ENCODE results near the gene RXRA.

Gene RXRA

DNA sequence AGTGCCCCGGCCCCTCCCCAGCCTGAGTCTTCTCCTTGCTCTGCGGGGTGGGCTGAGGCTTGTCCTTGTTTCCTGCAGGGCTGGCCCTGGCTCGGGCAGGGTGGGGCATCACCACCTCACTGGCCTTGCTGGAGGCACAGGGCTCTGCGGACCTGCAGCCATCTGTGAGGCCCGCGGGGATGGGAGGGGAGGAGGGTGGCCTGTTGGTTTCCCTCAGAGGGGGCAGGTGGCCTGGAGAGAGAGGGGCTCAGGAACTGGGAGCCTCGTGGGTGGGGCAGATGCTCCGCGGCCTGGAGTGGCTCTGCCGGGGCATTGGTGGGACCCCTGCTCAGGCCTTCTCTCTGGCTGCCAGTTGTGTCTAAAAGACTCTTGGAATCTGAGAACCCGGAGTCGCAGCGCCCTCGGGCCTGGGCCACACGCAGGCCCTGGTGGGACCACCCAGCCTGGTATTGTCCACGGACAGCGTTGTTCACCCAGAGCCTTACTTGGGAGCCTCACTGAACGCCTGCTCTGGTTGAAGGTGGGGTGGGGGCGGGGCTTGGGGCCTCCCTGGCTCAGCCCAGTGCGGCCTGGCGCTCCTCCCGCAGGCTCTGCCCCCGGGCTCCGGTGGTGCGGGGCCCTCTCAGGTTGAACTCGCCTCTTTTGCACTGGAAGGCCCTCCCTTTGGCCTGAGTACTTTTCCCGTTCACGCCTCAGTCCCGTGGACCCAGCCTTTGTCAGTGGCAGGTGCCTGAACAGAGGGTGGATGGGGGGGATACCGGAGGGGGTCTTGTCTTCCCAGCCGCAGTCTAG, 111.3 kb downstream of the RXRA start:
- H3K9ac ChIP-seq (ENCODE audit: low read depth, low read length), result no peak overlapping the region
- no peaks in the 10 kb centered on the region for H3K9me3 ChIP-seq (ENCODE audit: control insufficient read depth, insufficient read depth, low read length)
- H3K36me3 ChIP-seq (ENCODE audit: insufficient read depth, low read length), result no peaks in the 10 kb centered on the region
- peaks cover 3% of the 10 kb centered on the region; the same call in 1 of the 2 replicates for H3K4me1 ChIP-seq (ENCODE audit: insufficient read depth, low read length)

DNA sequence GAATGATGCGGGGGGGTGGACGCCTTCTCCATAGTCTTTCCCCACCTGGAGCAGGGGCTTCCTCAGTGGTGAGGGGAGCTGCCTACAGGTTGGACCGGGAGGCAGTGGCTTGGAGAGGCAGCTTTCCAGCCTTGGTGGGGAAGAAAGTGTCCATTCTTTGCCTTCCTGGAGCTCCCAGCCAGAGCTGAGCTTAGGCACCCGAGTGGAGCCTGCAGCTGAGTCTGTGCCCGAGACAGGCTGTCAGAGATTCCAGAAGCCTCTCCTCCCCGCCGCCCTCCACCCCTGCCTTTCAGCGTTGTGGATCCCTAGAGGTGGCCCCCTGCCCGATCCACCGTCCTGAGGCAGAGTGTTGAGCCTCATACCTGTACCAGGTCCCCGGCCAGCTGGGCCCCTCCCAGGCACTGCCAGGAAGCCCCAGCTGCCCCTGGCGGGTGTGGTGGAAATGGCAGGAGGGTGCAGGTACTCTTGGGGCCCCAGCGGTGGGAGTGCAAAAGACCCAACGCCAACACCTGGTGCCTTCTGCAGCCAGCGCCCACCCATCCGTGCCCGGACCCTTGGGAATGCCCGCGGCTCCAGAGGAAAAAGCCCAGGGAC, 112.0 kb downstream of the RXRA start:
- no peaks in the 10 kb centered on the region for H3K36me3 ChIP-seq (ENCODE audit: insufficient read depth, low read length)
- peaks cover 3% of the 10 kb centered on the region; the same call in 1 of the 2 replicates for H3K4me1 ChIP-seq (ENCODE audit: insufficient read depth, low read length)
- H3K9me3 ChIP-seq (ENCODE audit: control insufficient read depth, insufficient read depth, low read length), result no peaks in the 10 kb centered on the region
- no peak overlapping the region for H3K9ac ChIP-seq (ENCODE audit: low read depth, low read length)

DNA sequence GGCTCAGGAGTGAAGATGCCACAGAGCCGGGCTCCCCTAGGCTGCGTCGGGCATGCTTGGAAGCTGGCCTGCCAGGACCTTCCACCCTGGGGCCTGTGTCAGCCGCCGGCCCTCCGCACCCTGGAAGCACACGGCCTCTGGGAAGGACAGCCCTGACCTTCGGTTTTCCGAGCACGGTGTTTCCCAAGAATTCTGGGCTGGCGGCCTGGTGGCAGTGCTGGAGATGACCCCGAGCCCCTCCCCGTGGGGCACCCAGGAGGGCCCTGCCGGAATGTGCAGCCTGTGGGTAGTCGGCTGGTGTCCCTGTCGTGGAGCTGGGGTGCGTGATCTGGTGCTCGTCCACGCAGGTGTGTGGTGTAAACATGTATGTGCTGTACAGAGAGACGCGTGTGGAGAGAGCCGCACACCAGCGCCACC, 113.1 kb downstream of the RXRA start:
- H3K9ac ChIP-seq (ENCODE audit: low read depth, low read length), result no peak overlapping the region
- H3K36me3 ChIP-seq (ENCODE audit: insufficient read depth, low read length), result no peaks in the 10 kb centered on the region
- peaks cover 3% of the 10 kb centered on the region; the same call in 1 of the 2 replicates for H3K4me1 ChIP-seq (ENCODE audit: insufficient read depth, low read length)
- no peaks in the 10 kb centered on the region for H3K9me3 ChIP-seq (ENCODE audit: control insufficient read depth, insufficient read depth, low read length)

DNA sequence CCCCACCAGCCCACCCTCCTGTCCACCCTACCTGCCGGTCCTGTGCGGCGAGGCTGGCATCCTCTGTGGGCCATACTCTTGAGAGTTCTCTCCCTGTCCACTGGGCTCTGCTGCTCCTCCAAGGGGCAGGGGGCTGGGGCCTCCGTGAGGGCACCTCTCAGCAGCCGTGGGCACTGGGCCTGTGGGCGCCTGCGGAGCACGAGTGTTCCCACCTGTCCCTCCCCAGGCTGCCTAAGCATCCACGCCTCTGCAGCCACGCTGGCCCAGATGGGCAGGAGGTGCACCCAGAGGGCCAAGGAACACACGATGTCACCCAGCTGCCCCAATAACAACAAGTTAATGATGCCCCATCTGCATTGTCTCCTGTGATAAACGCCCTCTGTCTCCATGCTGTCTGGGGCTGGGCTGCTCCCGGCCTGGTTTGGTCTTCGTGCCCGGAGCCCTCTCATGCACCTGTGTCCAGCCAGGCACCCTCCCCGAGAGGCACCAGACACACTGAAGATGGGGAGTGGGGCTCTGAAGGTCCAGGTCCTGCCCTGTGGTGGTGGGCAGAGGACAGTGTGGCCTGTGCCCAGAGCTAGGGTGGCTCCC, 114.5 kb downstream of the RXRA start:
- H3K36me3 ChIP-seq (ENCODE audit: insufficient read depth, low read length), result no peaks in the 10 kb centered on the region
- no peak overlapping the region for H3K9ac ChIP-seq (ENCODE audit: low read depth, low read length)
- no peaks in the 10 kb centered on the region for H3K9me3 ChIP-seq (ENCODE audit: control insufficient read depth, insufficient read depth, low read length)
- H3K4me1 ChIP-seq (ENCODE audit: insufficient read depth, low read length), result 0 out of 2 replicates have a peak, but pooled peaks cover 3% of the 10 kb centered on the region

DNA sequence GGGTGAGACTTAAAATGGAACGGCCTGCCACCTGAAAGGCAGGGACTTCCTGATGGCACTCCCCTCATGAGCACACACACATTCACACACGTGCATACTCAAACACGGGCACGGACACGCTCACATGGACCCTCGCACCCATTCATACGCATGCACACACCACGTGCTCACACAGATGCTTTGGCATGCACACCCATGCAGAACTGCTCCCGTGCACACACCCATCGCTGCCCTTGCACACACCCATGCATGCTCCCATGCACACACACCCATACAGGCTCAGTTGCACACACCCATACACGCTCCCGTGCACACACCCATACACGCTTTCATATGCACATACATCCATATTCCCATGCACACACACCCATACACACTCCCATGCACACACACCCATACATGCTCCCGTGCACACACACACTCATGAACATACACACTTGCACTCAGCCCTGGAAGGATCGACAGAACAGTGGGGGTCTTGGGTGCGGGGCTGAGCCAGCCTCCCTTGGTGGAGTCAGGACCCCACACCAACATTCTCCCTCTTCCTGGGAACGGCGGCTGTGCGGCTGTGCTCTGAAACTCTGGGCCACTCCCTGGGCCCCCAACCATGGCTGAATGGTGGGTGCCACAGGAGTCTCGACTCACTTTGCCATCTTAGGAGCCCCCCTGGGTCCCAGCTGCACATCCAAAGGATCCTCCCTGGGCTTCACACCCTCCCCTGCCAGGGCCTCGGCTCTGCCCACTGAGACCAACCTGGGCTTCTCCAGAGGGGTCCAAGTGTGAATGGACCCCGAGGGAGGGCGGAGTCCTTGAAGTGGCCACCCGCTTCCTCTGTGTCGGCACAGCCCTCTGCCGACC, 115.2 kb downstream of the RXRA start:
- Histone ChIP-seq H3K4me1 (ENCODE audit: insufficient read depth, low read length) (0 out of 2 replicates have a peak, but pooled peaks cover 3% of the 10 kb centered on the region), H3K9ac (ENCODE audit: low read depth, low read length) (no peak overlapping the region), H3K9me3 (ENCODE audit: control insufficient read depth, insufficient read depth, low read length) (no peaks in the 10 kb centered on the region), H3K36me3 (ENCODE audit: insufficient read depth, low read length) (no peaks in the 10 kb centered on the region)

DNA sequence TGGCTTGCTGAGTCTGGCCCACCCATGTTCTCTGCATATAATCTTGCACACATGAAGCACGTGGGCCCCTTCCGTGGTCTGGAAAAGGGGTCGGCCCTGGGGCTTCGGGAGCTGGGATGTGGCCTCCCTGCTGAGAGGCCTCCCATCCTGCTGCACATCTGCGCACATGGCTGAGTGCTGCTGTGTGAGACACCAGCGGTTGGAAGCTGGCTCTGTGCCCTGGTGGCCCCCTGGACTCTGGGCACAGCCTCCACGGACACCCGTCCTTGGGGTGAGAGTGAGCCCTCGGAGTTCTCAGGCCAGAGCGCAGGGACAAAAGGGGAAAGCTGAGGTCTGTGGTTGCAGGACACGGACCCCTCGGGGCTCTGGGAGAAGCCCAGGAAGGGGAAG, 115.8 kb downstream of the RXRA start:
- Histone ChIP-seq H3K9ac (ENCODE audit: low read depth, low read length) (no peak overlapping the region), H3K4me1 (ENCODE audit: insufficient read depth, low read length) (0 out of 2 replicates have a peak, but pooled peaks cover 3% of the 10 kb centered on the region), H3K36me3 (ENCODE audit: insufficient read depth, low read length) (no peaks in the 10 kb centered on the region)

DNA sequence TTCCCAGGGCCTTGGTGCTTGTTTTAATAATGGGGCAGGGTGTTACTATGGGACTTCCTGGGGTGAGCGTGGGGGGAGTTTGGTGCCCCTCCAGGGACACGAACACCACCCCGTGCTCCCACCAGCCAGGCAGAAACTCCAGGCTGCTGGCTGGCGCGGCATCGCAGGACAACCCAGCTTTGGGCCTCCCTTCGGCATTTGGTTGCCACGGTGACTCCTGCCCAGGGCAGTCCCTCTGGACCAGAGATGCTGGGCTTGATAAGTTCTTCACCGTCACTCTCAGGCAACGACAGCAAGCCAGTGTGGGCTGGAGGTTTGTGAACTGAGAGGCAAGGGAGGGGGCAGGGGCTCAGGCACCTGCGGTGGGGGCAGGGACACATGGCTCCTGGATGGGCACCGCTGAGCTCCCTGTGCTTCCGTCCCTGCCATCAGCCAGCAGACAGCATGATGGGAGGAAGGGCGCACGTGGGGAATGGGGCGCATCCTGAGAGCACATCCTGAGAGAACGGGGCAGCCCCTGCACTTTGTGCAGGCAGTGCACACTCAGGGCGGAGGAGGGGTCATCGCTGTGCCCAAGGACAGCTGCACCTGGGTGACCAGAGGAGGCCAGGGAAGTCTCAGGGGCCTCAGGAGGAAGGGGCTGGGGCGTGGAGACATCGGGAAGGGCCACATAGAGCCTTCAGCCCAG, 116.4 kb downstream of the RXRA start:
- Histone ChIP-seq H3K9me3 (ENCODE audit: control insufficient read depth, insufficient read depth, low read length) (no peaks in the 10 kb centered on the region), H3K36me3 (ENCODE audit: insufficient read depth, low read length) (no peaks in the 10 kb centered on the region), H3K4me1 (ENCODE audit: insufficient read depth, low read length) (0 out of 2 replicates have a peak, but pooled peaks cover 3% of the 10 kb centered on the region), H3K9ac (ENCODE audit: low read depth, low read length) (no peak overlapping the region)

More for the DNA sequence above, 115.8 kb downstream of the RXRA start:
- no peaks in the 10 kb centered on the region for H3K9me3 ChIP-seq (ENCODE audit: control insufficient read depth, insufficient read depth, low read length)

DNA sequence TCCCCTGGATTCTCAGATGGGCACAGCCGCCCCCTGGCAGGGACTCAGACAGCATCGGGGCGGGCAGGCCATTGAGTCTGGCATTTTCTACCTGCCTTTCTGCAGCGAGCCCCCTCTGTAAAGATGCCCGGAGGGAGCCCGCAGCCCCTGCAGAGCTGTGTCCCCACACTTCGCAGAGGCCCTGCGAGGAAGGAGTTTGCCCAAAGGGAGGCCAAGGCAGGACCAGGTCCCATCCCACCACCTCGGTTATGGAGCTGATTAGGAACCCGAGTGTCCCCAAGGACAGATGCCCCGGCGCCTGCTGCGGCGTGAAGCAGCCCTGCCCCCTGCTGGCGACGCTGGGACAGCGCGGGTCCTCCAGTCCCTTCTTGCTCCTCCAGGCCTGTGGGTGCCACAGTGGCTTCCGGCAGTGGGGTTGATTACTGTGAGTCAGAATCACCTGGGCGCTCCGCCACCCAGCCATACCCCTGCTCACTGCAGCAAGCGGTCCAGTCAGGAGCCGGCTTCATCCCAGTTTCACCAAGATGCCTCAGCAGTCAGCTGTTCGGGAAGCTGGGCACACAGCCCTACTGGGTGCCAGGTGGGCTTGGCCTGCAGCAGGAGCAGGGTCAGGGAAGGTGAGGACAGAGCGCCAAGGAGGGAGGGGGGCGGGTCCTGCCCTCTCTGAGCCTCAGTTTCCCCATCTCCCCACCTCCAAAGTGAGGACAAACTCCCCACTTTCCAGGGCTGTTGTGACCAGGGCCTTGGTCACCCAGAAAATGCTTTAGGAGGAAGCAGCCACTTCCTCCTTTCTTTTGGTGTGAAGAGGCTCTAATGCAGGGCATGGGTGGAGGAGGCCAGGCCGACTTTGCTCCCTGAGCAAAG, 117.2 kb downstream of the RXRA start:
- H3K4me1 ChIP-seq (ENCODE audit: insufficient read depth, low read length), result no peaks in the 10 kb centered on the region
- H3K9ac ChIP-seq (ENCODE audit: low read depth, low read length), result no peak overlapping the region
- no peaks in the 10 kb centered on the region for H3K9me3 ChIP-seq (ENCODE audit: control insufficient read depth, insufficient read depth, low read length)
- H3K36me3 ChIP-seq (ENCODE audit: insufficient read depth, low read length), result no peaks in the 10 kb centered on the region

DNA sequence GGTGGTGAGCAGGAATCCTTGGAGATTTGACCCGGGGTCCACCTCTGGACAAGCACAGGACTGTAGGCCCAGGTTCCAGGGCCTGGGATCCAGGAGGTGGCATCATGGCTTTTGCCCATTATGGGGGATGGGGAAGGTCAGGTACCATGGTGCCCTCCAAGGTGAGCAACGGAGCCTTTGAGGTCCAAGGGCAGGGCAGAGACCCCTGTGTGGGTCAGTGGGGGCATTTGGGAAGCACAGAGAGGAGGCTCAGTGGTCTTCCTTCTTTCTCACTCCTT, 117.7 kb downstream of the RXRA start:
- Histone ChIP-seq H3K9ac (ENCODE audit: low read depth, low read length) (no peak overlapping the region), H3K9me3 (ENCODE audit: control insufficient read depth, insufficient read depth, low read length) (peaks cover 4% of the 10 kb centered on the region; the same call in 1 of the 2 replicates), H3K4me1 (ENCODE audit: insufficient read depth, low read length) (no peaks in the 10 kb centered on the region), H3K36me3 (ENCODE audit: insufficient read depth, low read length) (no peaks in the 10 kb centered on the region)

DNA sequence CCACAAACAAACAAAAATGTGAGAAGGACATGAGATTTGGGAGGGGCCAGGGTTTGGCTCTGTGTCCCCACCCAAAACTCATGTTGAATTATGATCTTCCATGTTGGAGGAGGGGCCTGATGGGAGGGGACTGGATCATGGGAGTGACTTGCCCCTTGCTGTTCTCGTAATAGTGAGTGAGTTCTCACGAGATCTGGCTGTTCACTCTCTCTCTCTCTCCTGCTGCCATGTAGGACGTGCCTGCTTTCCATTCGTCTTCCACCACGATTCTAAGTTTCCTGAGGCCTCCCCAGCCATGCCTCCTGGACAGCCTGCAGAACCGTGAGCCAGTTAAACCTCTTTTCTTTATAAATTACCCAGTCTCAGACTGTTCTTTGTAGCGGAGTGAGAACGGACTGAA, 118.7 kb downstream of the RXRA start:
- Histone ChIP-seq H3K9ac (ENCODE audit: low read depth, low read length) (no peak overlapping the region), H3K4me1 (ENCODE audit: insufficient read depth, low read length) (no peaks in the 10 kb centered on the region), H3K36me3 (ENCODE audit: insufficient read depth, low read length) (no peaks in the 10 kb centered on the region), H3K9me3 (ENCODE audit: control insufficient read depth, insufficient read depth, low read length) (peaks cover 4% of the 10 kb centered on the region; the same call in 1 of the 2 replicates)

DNA sequence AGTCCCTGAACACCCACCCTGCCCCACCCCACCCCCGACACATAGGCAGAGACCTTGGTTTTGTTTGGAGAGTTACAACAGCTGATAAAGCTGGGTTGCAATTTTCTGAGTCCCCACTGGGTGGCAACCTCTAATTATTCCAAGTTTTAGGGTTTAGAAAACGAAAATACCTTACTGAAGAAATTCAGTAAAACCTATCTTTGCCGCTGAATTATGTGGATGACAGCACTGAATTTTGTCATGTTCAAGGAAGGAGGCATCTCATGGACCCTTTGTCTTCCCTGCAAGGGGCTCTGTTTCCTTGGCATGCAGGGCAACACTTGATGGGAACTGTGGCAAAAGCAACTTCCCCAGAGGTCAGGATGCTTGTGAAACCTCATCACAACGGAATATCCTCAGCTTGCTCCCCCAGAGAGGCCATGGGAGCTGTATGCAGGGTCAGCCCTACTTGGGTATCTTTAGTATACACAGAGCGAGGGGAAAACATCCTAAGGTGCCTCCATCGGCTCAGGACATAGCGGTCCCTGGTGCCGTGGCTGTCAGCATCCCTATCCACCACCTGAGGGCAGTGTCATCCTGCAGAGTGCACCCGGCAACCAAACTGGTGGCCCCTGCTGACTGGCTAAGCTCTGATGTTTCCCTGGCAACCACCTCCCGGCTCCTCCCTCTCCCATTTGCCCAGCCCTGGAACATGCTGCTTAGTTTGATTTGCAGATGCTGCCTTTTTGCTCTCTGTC, 123.1 kb downstream of the RXRA start:
- Histone ChIP-seq H3K4me1 (ENCODE audit: insufficient read depth, low read length) (no peaks in the 10 kb centered on the region), H3K36me3 (ENCODE audit: insufficient read depth, low read length) (no peaks in the 10 kb centered on the region), H3K9ac (ENCODE audit: low read depth, low read length) (no peak overlapping the region), H3K9me3 (ENCODE audit: control insufficient read depth, insufficient read depth, low read length) (peaks cover 4% of the 10 kb centered on the region; the same call in 1 of the 2 replicates)

DNA sequence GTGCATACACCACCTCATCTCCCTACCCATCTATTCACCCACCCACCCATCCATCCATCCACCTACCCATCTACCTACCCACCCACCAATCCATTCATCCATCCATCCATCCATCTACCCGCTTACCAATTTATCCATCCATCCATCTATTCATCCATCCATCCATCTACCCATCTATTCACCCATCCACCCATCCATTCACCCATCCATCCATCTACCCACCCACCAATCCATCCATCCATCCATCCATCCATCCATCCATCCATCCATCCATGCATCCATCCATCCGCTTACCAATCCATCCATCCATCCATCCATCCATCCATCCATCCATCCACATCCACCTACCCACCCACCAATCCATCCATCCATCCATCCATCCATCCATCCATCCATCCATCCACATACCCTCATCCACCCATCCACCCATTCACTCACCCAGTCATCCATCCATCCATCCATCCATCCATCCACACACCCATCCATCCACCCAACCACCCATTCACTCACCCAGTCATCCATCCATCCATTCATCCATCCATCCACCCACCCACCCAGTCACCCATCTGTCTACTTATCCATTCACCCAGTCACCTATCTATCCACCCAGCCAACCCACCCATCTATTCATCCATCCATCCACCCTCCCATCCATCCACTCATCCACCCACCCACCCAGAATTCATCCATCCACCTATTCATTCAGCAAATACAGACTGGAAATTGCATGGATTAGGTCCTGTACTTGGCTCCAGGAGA, 125.6 kb downstream of the RXRA start:
- H3K36me3 ChIP-seq (ENCODE audit: insufficient read depth, low read length), result no peaks in the 10 kb centered on the region
- no peaks in the 10 kb centered on the region for H3K4me1 ChIP-seq (ENCODE audit: insufficient read depth, low read length)
- peaks cover 4% of the 10 kb centered on the region; the same call in 1 of the 2 replicates for H3K9me3 ChIP-seq (ENCODE audit: control insufficient read depth, insufficient read depth, low read length)
- H3K9ac ChIP-seq (ENCODE audit: low read depth, low read length), result no peak overlapping the region
